Calu3 (cell line): ENCODE data around the gene GLIS1. TPM values are rescaled to one million over a fixed set of nuclear protein-coding genes. Genes with fewer than 3 reads are reported as not detected.

Experiments used
- BruUV-seq: library from RNA; stranded (reverse); fragments of 400-500 nt; replicated peaks from 2 replicates; lab custom pipeline; 2021; lab: Mats Ljungman, UMichigan
- CTCF ChIA-PET: fragments of 300-600 bp; sonication (Branson Sonifier 250); formaldehyde crosslinking; loops from one replicate; lab custom pipeline; 2022; ENCODE audit warnings: antibody characterized with exemption; lab: Charles Lee
- DNase-seq: peaks from one replicate; pipeline ENCODE4 v3.0.0; 2022
- H3K27ac Mint-ChIP-seq: one replicate; pipeline ENCODE4 v1.8.0; 2022; ENCODE audit warnings: mixed read lengths; ENCODE audit not compliant: unreplicated experiment
- H3K27me3 Mint-ChIP-seq: one replicate; pipeline ENCODE4 v1.8.0; 2022; ENCODE audit warnings: mixed read lengths; ENCODE audit not compliant: unreplicated experiment
- H3K36me3 Mint-ChIP-seq: one replicate; pipeline ENCODE4 v1.8.0; 2022; ENCODE audit warnings: mild to moderate bottlenecking, moderate library complexity, mixed read lengths; ENCODE audit not compliant: insufficient read depth, unreplicated experiment
- H3K4me1 Mint-ChIP-seq: one replicate; pipeline ENCODE4 v1.8.0; 2022; ENCODE audit warnings: mild to moderate bottlenecking, low read depth, mixed read lengths; ENCODE audit not compliant: unreplicated experiment
- H3K4me3 Mint-ChIP-seq: one replicate; pipeline ENCODE4 v1.8.0; 2022; ENCODE audit warnings: mild to moderate bottlenecking, low read depth, moderate library complexity, mixed read lengths; ENCODE audit not compliant: unreplicated experiment
- H3K9me3 Mint-ChIP-seq: one replicate; pipeline ENCODE4 v1.8.0; 2022; ENCODE audit warnings: low read depth, mixed read lengths; ENCODE audit not compliant: unreplicated experiment
- intact Hi-C: fragments of 100-400 bp; cut with micrococcal nuclease; formaldehyde crosslinking; loops from one replicate; pipeline ENCODE4 v1.10.0; 2022; ENCODE audit not compliant: unreplicated experiment
- total RNA-seq: library from RNA; stranded (reverse); gene quantifications from 2 replicates; pipeline ENCODE4 v1.2.3, GENCODE V29; 2022
- TF ChIP-seq, protein P1 (sequence below): fragments of 200-600 bp; IDR thresholded peaks from one replicate; pipeline ENCODE4 v1.8.0; 2022; ENCODE audit warnings: antibody characterized with exemption; ENCODE audit not compliant: unreplicated experiment

The GLIS1 gene
- total RNA-seq, 1 experiment from 2014 or later, result not detected

DNA sequence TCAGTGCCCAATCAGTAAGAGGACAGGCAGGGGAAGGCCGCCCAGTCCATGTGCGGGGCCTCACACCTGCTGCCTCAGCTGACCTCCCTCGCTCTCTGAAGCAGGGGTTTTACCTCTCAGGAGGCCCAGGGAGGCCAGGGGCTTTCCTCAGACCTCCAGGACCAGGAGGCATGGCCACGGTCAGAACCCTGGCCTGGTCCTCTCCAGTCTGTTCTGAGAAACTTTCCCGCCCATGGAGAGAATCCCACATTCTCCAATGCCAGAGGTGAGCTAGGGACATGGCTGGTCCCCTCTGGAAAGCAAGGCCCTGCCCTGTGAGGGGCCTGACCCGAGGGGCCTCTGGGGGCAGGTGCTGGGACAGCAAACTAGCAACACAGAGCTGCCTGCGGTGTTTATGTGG is 211.6 kb downstream of the GLIS1 start:
- intact Hi-C loops, result no loop called here
- Mint-ChIP-seq H3K27me3 (peaks cover 87% of the 10 kb centered on the region), H3K36me3 (no peaks in the 10 kb centered on the region), H3K9me3 (no peaks in the 10 kb centered on the region), H3K4me3 (no peak overlapping the region), H3K4me1 (no peaks in the 10 kb centered on the region), H3K27ac (no peak overlapping the region)
- DNase-seq, result no peak
- BruUV-seq, result no TSS peak
- TF ChIP-seq, protein P1, sequence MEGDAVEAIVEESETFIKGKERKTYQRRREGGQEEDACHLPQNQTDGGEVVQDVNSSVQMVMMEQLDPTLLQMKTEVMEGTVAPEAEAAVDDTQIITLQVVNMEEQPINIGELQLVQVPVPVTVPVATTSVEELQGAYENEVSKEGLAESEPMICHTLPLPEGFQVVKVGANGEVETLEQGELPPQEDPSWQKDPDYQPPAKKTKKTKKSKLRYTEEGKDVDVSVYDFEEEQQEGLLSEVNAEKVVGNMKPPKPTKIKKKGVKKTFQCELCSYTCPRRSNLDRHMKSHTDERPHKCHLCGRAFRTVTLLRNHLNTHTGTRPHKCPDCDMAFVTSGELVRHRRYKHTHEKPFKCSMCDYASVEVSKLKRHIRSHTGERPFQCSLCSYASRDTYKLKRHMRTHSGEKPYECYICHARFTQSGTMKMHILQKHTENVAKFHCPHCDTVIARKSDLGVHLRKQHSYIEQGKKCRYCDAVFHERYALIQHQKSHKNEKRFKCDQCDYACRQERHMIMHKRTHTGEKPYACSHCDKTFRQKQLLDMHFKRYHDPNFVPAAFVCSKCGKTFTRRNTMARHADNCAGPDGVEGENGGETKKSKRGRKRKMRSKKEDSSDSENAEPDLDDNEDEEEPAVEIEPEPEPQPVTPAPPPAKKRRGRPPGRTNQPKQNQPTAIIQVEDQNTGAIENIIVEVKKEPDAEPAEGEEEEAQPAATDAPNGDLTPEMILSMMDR, result no peak
- CTCF ChIA-PET, result no interaction called here

DNA sequence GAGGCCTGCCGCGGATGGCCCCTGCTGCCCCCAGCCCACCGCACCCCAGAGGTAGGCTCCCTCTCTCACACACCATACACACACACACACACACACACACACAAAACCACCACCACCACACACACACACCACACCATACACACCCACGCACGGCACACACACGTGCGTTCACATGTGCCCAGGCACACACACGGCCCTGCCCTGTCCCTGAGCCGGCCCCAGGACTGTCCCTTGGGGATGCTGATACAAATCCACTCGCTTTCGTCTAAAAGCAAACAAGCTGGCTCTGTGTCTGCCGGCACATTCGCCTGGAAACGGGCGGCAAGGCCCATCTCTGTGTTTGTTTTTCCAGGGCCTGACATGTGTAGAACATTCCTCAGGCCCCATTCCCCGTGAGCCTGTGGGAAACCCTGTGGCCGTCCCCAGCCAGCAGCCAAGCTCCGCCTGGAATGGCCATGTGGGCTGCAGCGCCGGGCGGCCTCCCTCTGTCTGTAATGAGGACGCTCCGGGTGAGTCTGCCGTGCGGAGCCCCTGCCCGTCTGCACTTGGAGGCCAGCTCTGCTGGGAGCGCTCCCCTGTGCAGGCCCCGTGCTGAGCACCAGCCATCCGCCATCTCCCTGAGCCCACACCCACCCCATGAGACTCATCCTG is 212.4 kb downstream of the GLIS1 start:
- CTCF ChIA-PET, result no interaction called here
- no peak overlapping the region for H3K27ac Mint-ChIP-seq
- TF ChIP-seq, protein P1, result no peak
- H3K4me1 Mint-ChIP-seq, result no peaks in the 10 kb centered on the region
- H3K27me3 Mint-ChIP-seq, result peaks cover 83% of the 10 kb centered on the region
- no TSS peak for BruUV-seq
- no peaks in the 10 kb centered on the region for H3K9me3 Mint-ChIP-seq
- H3K4me3 Mint-ChIP-seq, result no peak overlapping the region
- no peaks in the 10 kb centered on the region for H3K36me3 Mint-ChIP-seq
- no peak for DNase-seq
- intact Hi-C loops, result no loop called here

DNA sequence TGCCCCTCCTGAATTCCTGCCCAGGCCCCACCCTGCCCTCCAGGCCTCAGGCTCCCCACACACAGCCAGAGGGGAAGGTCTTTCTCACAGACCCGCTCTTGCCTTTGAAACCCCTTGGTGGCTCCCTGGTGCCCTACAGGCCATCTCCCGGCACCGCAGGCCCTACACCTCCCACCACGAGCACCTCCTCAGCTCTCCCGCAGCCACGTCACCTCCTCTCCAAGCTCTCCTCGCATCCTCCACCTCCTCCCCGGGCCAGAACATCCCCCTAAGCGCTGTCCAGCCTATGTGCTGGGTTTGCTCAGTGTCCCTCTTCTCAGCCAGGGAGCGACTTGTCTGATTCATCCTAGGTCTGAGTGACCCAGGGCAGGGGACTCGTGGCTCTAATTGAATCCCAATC is 213.4 kb downstream of the GLIS1 start:
- peaks cover 83% of the 10 kb centered on the region for H3K27me3 Mint-ChIP-seq
- H3K4me3 Mint-ChIP-seq, result no peak overlapping the region
- CTCF ChIA-PET, result no interaction called here
- no peak overlapping the region for H3K27ac Mint-ChIP-seq
- no peaks in the 10 kb centered on the region for H3K9me3 Mint-ChIP-seq
- TF ChIP-seq, protein P1, result no peak
- intact Hi-C loops, result no loop called here
- DNase-seq, result peak; percentile 12
- H3K4me1 Mint-ChIP-seq, result no peaks in the 10 kb centered on the region
- H3K36me3 Mint-ChIP-seq, result no peaks in the 10 kb centered on the region
- no TSS peak for BruUV-seq

DNA sequence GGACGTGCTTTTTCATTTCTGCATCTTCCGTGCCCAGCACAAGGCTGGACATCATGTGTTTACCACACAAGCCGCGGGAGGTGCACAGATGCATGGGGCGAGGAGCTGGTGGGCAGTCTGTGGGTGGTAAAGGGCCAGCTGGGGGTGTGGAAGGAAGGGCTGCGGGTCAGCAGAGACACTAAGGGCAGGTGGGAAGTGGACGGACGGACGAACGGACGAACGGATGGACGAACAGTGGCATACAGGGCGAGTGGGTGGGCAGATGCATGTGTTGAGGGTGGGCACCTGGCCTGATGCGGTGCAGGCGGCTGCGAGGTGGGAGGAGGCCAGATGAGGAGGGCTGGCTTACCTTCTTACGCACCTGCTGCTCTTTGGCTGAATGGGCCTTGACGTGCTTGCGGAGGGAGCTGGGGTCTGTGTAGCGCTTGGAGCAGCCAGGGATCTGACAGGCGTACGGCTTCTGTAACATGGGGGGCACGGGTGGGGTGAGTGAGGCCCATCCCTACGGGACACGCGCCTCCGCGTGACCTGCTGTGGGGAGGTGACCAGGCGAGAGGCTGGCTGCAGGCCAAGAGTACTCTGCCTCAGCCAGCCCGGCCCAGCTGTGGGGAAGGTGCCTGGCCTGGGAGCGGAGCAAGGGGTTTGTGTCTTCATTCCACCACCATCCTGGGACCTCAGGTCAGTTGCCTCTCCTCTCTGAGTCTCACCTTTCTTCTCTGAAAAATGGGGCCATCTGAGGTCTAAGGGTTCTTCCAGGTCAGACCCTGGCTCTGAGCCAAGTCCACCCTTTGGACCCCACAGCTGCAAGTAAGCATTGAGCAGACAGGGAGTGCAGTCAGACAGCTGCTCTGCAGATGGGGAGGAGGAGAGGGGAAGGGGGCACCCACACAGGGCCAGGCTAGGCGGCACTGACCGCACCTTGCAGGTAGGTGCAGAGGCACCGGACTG is 214.3 kb downstream of the GLIS1 start:
- H3K36me3 Mint-ChIP-seq, result no peaks in the 10 kb centered on the region
- no peaks in the 10 kb centered on the region for H3K4me1 Mint-ChIP-seq
- intact Hi-C loops, result no loop called here
- no peak overlapping the region for H3K27ac Mint-ChIP-seq
- H3K27me3 Mint-ChIP-seq, result peaks cover 90% of the 10 kb centered on the region
- no TSS peak for BruUV-seq
- CTCF ChIA-PET, result no interaction called here
- DNase-seq, result no peak
- H3K4me3 Mint-ChIP-seq, result no peak overlapping the region
- no peaks in the 10 kb centered on the region for H3K9me3 Mint-ChIP-seq
- TF ChIP-seq, protein P1, result no peak
